WERI-Rb-1 (cell line): ENCODE results near the gene YIPF1.

Experiments
- DNase-seq: peaks from one replicate; pipeline ENCODE4 v3.0.0-alpha.2; 2020
- H3K27ac ChIP-seq: fragments of 250-450 bp; sonication (Bioruptor Pico); 2 replicates; pipeline ENCODE4 v1.5.1; 2020; ENCODE audit warnings: mild to moderate bottlenecking, moderate library complexity
- H3K27me3 ChIP-seq: fragments of 250-450 bp; sonication (Bioruptor Pico); 2 replicates; pipeline ENCODE4 v1.5.1; 2021; ENCODE audit warnings: mild to moderate bottlenecking, low read depth, moderate library complexity; ENCODE audit not compliant: insufficient read depth, severe bottlenecking
- H3K36me3 ChIP-seq: fragments of 250-450 bp; sonication (Bioruptor Pico); 2 replicates; pipeline ENCODE4 v1.5.1; 2020; ENCODE audit warnings: mild to moderate bottlenecking, moderate library complexity
- H3K4me3 ChIP-seq: 2 replicates; pipeline ENCODE4 v1.5.1; 2011; ENCODE audit warnings: low read depth, mild to moderate bottlenecking, control low read depth, low read length
- H3K9me3 ChIP-seq: fragments of 250-450 bp; sonication (Bioruptor Pico); 2 replicates; pipeline ENCODE4 v1.5.1; 2021; ENCODE audit warnings: mild to moderate bottlenecking, moderate library complexity; ENCODE audit not compliant: severe bottlenecking
- TF ChIP-seq, protein P1 (sequence below): IDR thresholded peaks from 2 replicates; pipeline ENCODE4 v1.5.1; 2011; ENCODE audit warnings: low read depth, mild to moderate bottlenecking, control low read depth, inconsistent platforms, low read length

Gene YIPF1

DNA sequence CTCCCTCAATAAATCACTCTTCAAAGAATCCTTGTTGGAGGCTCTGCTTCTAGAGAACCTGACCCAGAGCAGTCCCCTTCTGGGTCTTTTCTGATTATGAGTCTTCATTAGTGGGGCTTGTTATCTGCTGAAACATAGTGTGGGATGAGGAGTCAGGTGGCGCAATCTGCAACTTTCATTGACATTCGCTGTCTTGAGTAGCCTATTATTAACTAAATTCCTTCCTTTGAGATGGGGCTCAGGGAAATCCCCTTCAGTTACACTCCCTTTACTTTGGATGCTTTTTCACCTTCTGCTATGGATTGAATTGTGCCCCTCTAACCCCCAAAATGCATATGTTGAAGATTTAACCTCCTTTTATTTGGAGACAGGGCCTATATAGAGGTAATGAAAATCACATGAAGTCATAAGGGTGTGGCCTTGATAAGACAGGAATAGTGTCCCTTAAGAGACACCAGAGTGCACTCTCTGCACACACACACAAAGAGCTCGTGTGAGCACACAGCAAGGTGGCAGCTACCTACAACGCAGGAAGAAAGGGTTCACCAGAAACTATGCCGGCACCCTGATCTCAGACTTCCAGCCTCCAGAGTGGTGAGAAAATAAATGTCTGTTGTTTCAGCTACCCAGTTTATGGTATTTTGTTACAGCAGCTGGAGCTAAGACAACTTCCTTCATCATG, 23.9 kb upstream of the YIPF1 start:
- Histone ChIP-seq H3K36me3 (peaks cover 2% of the 10 kb centered on the region), H3K4me3 (no peak overlapping the region), H3K27ac (no peak overlapping the region), H3K9me3 (no peaks in the 10 kb centered on the region), H3K27me3 (no peaks in the 10 kb centered on the region)
- TF ChIP-seq, protein P1, sequence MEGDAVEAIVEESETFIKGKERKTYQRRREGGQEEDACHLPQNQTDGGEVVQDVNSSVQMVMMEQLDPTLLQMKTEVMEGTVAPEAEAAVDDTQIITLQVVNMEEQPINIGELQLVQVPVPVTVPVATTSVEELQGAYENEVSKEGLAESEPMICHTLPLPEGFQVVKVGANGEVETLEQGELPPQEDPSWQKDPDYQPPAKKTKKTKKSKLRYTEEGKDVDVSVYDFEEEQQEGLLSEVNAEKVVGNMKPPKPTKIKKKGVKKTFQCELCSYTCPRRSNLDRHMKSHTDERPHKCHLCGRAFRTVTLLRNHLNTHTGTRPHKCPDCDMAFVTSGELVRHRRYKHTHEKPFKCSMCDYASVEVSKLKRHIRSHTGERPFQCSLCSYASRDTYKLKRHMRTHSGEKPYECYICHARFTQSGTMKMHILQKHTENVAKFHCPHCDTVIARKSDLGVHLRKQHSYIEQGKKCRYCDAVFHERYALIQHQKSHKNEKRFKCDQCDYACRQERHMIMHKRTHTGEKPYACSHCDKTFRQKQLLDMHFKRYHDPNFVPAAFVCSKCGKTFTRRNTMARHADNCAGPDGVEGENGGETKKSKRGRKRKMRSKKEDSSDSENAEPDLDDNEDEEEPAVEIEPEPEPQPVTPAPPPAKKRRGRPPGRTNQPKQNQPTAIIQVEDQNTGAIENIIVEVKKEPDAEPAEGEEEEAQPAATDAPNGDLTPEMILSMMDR = no peak
- no peak for DNase-seq

DNA sequence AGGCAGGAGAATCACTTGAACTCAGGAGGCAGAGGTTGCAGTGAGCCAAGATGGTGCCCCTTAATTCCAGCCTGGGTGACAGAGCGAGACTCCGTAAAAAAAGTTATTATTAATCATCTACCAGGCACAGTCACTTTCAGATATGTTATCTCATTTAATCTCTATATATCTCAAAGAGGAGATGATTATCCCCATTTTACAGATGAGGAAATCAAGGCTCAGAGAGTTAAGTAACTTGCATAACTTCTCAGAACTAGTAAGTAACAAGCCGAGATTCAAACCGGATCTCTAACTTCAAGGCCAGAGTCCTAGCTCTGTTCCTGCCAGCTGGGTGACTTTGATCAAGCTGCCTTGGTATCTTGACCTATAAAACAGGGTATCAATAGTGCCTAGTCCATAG, 21.8 kb upstream of the YIPF1 start:
- Histone ChIP-seq H3K27me3 (no peaks in the 10 kb centered on the region), H3K9me3 (no peaks in the 10 kb centered on the region), H3K36me3 (no peaks in the 10 kb centered on the region; the same call in none of the 2 replicates), H3K27ac (no peak overlapping the region), H3K4me3 (no peak overlapping the region)
- DNase-seq = no peak
- TF ChIP-seq, protein P1 = no peak

DNA sequence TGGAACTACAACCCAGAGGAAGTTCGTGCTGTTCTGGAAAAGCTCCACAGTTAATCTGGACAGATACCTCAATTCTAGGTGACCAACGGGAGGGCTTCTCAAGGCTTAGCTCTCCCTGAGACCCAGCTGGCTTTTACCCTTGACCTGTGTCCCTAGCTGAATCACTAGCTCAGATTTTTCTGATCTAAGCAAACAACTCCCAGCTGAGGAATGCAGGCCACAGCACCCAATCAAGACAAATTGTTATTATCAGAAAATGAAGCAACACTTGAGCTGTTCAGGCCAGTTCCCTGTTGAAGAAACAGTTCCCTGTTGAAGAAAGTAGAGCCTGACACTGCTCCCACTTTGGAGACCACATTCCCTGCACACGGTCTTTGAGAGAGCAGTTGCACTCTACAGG, 20.3 kb upstream of the YIPF1 start:
- DNase-seq = no peak
- Histone ChIP-seq H3K27ac (no peak overlapping the region), H3K4me3 (no peak overlapping the region), H3K27me3 (no peaks in the 10 kb centered on the region), H3K9me3 (no peaks in the 10 kb centered on the region), H3K36me3 (no peaks in the 10 kb centered on the region; the same call in 1 of the 2 replicates)
- TF ChIP-seq, protein P1 = no peak

DNA sequence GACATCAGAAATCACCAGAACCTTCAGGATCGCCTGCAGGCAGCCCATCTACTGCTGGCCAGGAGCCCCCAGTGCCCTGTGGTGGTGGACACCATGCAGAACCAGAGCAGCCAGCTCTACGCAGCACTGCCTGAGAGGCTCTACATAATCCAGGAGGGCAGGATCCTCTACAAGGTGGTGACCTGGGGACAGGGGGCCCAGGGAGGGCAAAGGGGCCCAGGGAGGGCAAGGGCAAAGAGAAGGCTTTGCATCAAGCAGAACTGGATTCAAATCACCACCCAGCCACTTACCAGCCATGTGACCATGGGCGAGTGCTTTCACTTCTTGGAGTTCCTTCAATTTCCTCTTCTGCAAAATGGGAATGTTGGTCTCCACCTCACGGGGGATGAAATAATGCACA, 16.5 kb upstream of the YIPF1 start:
- TF ChIP-seq, protein P1 = no peak

DNA sequence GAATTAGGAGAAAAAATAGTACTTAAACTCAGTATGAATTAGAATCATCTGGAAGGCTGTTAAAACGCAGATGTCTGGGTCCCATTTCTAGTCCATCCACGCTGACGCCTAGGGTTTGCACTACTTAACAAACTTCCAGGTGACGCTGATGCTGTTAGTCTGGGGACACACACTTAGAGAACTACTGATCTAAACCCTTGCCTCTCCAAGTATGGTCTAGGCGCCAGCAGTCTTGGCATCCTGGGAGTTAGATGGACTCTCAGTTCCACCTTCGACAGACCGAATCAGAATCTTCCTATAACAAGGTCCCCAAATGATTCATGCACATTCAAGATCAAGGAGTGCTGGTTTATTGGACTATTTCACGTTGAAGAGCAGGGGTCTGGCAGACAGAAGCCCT, 15.9 kb upstream of the YIPF1 start:
- TF ChIP-seq, protein P1 = no peak

More for the DNA sequence above, 16.5 kb upstream of the YIPF1 start:
- no peak overlapping the region for H3K4me3 ChIP-seq
- DNase-seq = no peak
- H3K27me3 ChIP-seq = no peaks in the 10 kb centered on the region
- H3K36me3 ChIP-seq = no peaks in the 10 kb centered on the region; the same call in 1 of the 2 replicates
- H3K27ac ChIP-seq = no peak overlapping the region
- H3K9me3 ChIP-seq = no peaks in the 10 kb centered on the region

More for the DNA sequence above, 15.9 kb upstream of the YIPF1 start:
- Histone ChIP-seq H3K27ac (no peak overlapping the region), H3K4me3 (no peak overlapping the region), H3K36me3 (no peaks in the 10 kb centered on the region; the same call in 1 of the 2 replicates), H3K9me3 (no peaks in the 10 kb centered on the region), H3K27me3 (no peaks in the 10 kb centered on the region)
- no peak for DNase-seq
